DND-41 (cell line): ENCODE results near the gene CHMP1B.

Experiments
- EZH2 ChIP-seq: IDR thresholded peaks from 3 replicates; pipeline ENCODE4 v1.6.1; 2012; ENCODE audit warnings: borderline replicate concordance, low read depth, mild to moderate bottlenecking, moderate library complexity, low read length, inconsistent platforms; ENCODE audit not compliant: severe bottlenecking
- TF ChIP-seq, protein P1 (sequence below): IDR thresholded peaks from 2 replicates; pipeline ENCODE4 v1.5.1; 2012; ENCODE audit warnings: borderline replicate concordance, low read length, moderate library complexity, mild to moderate bottlenecking; ENCODE audit not compliant: poor library complexity, severe bottlenecking; ENCODE audit errors: extremely low read depth

DNA sequence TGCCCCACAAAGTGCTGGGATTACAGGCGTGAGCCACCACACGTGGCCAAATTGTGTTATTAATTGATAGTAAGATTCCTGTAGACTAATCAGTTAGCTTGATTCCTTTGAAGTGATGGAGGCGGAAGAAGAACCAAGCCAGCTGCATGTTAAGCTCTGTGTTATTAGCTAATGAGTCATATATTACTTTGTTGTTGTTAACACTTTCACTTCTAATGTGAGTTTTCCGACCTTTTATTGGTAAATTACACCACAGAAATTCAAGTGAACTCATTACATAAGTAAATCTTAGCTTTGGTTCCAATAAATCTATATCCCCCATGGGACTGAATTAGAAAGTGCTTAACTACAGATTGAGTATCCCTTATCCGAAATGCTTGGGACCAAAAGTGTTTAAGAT is 20.3 kb downstream of the CHMP1B start:
- TF ChIP-seq, protein P1, sequence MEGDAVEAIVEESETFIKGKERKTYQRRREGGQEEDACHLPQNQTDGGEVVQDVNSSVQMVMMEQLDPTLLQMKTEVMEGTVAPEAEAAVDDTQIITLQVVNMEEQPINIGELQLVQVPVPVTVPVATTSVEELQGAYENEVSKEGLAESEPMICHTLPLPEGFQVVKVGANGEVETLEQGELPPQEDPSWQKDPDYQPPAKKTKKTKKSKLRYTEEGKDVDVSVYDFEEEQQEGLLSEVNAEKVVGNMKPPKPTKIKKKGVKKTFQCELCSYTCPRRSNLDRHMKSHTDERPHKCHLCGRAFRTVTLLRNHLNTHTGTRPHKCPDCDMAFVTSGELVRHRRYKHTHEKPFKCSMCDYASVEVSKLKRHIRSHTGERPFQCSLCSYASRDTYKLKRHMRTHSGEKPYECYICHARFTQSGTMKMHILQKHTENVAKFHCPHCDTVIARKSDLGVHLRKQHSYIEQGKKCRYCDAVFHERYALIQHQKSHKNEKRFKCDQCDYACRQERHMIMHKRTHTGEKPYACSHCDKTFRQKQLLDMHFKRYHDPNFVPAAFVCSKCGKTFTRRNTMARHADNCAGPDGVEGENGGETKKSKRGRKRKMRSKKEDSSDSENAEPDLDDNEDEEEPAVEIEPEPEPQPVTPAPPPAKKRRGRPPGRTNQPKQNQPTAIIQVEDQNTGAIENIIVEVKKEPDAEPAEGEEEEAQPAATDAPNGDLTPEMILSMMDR, result no peak
- TF ChIP-seq EZH2, result no peak
